NCI-H2107 treated with DMSO at 0.1 percent for 48 hours (cell line): ENCODE data around the gene PLEKHH2.
"Not testable (repeated sequence)": the region's sequence is repeated elsewhere in the genome, so short reads cannot be mapped to it uniquely, and the experiment has no call there.

ENCODE experiments used
- DNase-seq: peaks from one replicate; lab custom pipeline; 2025; ENCODE audit not compliant: unreplicated experiment; lab: John Stamatoyannopoulos, UW

Gene PLEKHH2

DNA sequence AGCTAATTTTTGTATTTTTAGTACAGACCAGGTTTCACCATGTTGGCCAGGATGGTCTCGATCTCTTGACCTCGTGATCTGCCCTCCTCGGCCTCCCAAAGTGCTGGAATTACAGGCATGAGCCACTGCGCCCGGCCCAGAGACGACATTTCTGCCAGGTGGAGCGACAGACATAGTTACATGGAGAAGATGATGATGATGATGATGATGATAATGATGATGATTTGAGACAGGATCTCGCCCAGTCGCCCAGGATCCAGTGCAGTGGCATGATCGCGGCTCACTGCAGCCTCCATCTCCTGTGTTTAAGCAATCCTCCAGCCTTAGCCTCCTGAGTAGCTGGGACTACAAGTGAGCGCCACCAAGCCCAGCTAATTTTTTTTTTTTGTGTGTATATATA is 907 bp upstream of the PLEKHH2 start:
- DNase-seq: not testable (repeated sequence)

DNA sequence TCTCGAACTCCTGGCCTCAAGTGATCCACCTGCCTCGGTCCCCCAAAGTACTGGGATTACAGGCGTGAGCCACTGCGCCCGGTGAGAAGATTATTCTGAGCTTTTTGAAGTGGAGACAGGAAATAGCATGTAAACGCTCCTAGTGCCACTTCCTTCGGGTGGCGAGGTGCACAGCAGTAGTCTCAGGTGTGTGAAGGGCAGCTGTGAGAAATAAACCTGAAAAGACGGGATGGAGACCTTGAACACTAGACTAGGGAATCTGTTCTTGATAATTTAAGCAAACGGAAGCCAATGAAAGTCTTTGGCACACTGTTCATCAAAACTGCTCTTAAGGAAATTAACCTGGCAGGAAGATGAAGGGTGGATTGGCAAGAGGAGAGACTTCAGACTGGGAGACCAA is 439 bp upstream of the PLEKHH2 start:
- no peak for DNase-seq

DNA sequence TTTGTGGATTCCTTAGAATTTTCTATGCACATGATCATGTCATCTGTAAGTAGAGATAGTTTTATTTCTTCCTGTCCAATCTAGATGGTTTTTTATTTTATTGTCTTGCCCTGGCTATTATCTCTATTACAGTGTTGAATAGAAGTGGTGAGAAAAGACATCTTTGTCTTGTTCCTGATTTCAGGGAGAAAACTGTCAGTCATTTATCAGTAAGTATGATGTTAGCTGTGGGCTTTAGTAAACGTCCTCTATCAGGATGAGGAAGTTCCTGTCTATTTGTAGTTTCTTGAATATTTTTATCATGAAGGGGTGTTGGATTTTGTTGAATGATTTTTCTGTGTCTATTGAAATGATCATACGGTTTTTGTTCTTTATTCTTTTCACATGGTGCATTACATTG is 5.3 kb downstream of the PLEKHH2 start:
- no peak for DNase-seq

DNA sequence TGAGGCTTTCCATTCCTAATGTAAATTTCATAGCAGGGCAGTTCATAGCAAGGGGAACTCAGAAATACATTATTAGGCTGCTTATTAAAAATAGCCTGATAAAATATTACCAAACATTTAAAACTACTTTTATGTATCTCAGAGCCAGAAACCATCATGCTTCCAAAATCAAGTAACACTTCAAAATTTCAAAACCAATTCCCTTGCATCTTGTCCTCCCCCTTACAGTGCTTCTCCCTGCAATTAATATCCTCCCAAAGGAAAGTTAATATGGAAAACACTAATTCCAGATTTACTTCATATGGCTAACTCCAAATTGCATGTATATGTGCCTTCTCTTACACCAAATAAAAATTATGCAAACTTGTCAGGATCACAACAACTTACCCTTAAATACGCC is 6.6 kb downstream of the PLEKHH2 start:
- no peak for DNase-seq

DNA sequence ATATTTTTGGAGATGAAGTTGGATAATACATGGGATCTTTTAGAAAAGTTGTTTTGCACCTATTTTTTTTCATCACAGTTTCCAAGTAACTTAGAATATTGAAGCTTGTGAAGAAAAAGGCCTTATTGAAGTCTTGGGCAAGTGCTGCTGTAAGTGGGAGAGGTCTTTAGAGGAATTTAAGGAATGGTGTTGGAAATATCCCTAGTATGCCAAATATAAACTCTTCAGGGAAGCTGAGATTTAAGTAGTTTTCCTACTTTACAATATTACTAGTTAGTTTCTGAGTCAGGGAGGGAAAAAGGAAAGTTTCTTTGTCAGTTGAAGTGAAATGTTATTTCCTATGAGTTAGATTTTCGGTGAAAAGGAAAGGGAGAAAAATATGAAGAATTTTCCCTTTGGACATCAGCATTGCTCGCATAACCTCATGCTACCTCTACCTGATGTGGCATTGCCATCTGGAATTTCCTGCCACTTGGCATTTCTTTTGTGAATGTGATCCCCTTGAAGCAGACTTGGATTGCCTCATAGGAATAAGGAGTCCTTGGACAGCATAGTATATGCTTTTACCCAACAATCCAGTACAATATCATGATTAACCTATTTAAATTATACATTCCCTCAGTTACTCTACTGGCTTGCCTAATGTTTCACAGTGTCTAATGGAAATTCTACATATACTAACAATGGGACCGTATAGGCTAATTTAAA is 12.1 kb downstream of the PLEKHH2 start:
- no peak for DNase-seq

DNA sequence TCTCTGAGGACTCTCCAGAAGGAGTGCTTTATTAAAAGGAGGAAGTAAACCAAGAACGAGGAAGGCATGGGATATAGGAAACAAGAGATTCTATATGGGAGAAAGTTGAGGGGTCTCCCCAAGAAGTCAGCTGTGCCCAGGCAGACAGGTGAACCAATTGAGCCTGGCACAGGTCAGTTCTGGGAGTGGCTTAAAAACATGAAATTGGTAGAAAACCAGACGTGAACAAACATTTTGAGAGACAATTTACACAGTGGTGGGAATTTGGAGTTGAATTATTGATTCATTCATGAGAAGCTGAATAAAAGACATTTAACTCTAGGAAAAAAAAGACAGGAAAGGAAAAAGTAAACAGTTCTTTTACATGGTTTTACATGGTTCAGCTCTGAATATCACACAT is 16.4 kb downstream of the PLEKHH2 start:
- no peak for DNase-seq

DNA sequence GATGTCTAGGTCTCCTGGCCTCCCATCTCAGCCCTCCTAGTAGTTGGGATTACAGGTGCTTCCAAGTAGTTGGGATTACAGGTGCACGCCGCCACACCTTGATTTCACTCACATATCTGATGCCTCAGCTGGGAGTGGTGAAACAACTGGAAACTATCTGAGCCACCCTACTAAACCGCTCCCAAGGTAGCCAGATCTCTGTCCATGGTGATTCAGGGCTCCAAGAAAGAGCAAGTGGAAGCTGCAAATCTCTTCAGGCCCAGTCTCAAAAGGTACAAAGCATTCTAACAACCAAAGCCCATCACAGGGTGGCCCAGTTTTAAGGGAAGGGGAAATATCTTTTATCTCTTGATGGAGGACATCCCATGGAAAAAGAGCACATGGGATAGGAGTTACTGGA is 20.2 kb downstream of the PLEKHH2 start:
- DNase-seq: no peak

DNA sequence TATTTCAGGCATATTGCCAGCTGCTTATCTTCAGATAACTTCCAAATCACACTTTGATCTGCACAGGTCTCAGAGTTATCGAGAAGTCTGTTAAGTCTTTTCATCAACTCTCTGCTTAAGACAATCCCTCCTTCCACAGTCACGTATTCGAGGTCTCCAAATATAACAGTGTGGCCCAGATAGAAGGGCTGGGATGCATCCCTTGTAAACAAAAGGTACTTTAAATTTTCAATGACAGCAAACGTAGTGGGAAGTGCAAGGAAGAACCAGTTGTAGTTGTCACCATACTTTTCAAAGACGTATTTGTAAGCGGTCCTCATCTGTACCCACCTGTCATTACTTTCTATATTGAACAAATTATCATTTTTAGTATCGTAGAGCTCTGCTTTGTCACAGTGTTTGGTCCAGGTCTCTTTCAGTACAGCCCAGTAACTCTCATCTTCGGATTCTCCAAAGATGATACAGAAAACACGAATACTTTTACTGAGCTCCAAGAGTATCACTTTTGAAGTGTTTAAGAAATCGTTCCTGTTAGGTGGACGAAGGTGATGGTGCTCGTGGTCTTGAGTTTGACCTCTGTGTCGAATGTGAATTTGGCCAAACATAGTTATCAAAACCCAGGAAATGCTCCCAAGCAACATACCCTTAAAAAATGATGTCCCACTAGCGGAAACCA is 38.7 kb downstream of the PLEKHH2 start:
- DNase-seq: no peak

DNA sequence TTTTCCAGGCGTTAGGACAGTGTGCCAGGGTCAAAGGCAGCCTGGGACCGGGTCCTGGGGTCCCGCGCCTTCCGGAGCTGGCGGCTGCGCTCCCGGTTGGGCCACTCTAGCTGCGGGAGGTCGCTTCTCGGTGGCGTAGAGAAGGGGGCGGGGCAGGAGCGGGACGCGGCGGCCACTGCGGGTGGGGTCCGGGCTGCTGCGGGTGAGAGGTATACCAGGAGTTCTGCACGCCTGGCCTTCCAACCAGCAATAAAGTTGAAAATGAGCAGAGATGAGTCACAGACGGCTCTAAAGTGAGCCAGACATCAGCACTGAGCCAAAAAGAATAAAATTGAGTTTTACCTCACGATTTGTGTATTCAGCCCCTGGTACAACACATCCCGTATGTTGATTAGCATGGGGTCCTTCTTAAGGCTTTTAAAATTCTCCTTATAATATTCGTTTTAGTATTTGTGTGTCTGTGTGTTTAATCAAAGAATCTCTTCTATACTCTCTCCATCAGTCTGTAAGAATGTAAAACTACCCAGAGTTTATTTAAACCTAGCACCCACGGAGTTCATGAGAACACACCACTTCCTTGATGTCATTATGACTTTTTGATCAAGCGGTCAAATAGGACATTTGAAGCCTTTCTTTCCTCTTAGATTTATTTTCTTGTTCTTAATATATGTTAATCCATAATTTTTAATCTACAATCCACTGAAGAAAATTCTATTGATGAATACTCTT is 39.4 kb downstream of the PLEKHH2 start, which contains the start of gene C1GALT1C1L:
Gene C1GALT1C1L, minus strand, starts transcription at position 108 of the 729 bp plus-strand sequence. Its CDS starts 107 bp downstream, at position 1.
- DNase-seq: no peak

DNA sequence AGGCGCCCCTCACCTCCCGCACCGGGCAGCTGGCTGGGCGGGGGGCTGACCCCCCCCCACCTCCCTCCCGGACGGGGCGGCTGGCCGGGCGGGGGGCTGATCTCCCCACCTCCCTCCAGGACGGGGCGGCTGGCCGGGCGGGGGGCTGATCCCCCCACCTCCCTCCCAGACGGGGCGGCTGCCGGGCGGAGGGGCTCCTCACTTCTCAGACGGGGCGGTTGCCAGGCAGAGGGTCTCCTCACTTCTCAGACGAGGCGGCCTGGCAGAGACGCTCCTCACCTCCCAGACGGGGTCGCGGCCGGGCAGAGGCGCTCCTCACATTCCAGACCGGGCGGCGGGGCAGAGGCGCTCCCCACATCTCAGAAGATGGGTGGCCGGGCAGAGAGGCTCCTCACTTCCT is 40.7 kb downstream of the PLEKHH2 start:
- DNase-seq: not testable (repeated sequence)

DNA sequence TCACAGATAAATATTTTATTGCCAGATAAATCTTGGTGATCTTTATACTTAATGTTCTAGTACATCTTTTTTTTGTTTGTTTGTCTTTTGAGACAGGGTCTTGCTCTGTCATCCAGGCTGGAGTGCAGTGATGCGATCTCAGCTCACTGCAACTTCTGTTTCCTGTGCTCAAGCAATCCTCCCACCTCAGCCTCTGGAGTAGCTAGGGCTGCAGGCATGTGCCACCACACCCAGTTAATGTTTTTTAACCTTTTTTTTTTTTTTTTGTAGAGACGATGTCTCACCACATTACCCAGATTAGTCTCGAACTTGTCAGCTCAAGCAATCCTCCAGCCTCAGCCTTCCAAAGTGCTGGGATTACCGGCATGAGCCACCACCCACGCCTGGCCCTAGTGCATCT is 48.3 kb downstream of the PLEKHH2 start:
- no peak for DNase-seq

DNA sequence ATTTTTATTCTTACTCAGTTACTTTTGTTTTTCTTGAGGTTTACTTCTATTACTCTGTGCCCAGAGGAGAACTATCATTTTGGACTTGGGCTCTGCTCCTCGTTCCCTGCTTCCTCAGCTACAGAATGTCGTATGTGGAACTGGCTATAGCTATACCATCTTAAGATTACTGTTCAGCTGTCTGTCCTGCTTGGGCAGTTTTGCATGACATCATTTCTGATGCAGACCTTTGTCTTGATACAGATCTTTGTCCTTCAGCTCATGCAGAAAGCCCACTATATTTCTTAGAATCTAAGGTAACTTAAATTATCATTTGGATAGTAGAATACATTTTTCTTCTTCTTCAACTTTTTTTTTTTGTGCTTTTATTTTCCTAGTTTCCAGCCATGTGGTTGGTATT is 52.9 kb downstream of the PLEKHH2 start:
- no peak for DNase-seq

DNA sequence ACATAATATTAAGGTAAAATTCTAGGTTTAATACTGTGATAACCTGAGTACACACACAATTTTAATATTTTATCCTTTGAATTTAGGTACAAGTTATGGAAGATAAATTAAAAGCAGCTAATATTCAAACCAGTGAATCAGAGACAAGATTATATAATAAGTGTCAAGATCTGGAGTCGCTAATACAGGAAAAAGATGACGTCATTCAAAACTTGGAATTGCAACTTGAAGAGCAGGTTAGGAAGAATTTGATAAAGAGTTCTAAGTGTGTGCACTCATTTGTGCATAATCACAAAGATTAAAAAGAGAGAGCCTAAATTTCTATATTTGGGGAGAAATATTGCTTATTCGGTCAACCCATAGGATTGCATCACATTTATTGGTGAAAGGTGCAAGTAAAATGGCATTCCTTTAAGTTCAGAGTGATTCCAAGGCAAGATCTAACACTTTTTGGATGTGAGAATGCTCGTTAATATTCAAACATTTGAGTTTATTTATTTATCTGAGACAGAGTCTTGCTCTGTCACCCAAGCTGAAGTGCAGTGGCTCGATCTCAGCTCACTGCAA is 55.5 kb downstream of the PLEKHH2 start:
- no peak for DNase-seq

DNA sequence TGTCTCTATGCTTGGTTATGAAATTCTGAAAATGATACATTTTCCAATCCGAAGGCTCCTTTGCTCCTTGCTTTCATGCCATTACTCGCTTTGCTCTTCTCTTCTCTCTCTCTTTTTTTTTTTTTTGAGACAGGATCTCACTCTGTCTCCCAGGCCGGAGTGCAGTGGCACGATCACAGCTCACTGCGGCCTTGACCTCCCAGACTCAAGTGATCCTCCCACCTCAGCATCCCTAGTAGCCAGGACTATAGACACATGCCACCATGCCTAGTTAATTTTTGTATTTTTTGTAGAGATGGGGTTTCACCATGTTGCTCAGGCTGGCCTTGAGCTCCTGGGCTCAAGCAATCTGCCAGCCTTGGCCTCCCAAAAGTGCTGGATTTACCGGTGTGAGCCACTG is 61.1 kb downstream of the PLEKHH2 start:
- not testable (repeated sequence) for DNase-seq

DNA sequence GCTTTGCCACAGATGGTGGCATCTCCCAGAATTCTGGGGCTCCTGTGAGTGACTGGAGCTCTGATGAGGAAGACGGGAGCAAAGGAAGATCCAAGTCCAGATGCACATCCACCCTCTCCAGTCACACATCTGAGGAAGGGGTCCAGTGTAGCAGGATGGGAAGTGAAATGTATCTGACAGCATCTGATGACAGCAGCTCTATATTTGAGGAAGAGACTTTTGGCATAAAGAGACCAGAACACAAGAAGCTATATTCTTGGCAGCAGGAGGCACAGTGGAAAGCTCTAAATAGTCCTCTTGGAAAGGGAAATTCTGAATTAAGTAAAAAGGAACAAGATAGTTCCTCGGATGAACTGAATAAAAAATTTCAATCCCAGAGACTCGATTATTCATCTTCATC is 62.7 kb downstream of the PLEKHH2 start:
- no peak for DNase-seq

DNA sequence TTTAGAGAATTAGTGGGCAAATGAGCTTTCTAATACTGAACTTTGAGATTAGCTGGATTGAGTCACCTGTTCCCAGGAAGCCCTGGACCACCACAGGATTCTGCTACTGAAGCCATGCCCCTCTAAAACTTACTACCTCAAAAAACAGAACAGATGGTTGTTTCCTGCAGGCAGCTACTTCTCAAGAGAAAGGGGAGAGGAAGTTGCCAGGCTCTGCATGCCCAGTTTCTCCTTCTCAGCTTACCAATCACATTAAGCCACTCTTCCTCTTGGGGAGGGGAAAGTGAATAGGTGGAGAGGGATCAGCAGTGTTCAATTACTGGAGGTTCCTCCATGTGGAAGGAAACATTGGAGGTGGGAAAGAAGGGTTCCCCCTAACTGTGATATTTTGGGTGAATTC is 64.1 kb downstream of the PLEKHH2 start:
- DNase-seq: no peak

DNA sequence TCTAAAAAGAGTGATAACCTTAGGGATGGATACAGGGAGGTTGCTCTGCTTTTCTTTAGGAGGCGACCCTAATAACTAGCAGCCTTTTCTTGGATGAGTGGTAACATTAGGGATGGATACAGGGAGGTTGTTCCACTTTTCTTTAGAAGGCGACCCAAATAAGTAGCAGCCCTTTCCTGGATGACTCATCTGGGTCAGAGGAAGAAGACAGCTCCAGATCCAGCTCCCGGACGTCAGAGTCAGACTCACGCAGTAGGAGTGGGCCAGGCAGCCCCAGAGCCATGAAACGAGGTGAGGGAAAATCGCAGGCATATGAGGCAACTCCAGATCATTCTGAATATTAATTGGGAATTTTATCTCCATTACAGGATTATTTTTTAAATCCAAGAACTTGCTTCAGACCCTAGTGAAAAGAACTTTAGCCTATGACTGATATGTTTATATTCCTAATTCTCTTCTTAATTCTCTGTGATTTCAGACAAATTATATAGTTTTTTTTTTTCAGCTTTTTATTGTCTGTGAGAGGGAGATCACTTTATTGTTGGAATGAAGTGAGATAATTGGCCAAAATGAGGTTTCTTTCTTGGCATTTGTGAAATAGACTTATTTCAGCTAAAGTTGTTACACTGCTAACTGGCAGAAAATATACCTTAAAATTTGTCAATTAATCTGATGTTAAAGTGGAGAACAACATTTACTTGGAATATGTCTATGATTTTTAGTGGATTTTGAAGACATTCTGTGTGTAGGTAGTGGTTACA is 70.4 kb downstream of the PLEKHH2 start:
- DNase-seq: no peak

DNA sequence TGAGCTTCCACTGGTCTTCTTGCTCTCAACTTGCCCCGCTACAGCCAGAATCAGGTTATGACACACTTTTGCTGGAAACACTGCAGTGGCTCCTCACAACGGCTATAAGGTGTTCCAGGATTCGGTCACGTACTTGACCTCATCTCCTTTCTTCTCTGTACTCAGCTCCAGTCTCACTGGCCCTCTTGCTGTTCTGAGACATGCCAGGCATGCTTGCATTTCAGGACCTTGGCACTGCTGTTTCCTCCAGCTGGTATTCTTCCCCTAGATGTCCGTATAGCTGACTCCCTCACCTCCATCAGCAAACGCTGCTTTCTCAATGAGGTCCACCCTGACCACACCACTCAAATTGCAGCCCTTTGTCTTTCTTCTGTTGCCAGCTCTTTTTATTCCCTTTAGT is 71.1 kb downstream of the PLEKHH2 start:
- DNase-seq: no peak

DNA sequence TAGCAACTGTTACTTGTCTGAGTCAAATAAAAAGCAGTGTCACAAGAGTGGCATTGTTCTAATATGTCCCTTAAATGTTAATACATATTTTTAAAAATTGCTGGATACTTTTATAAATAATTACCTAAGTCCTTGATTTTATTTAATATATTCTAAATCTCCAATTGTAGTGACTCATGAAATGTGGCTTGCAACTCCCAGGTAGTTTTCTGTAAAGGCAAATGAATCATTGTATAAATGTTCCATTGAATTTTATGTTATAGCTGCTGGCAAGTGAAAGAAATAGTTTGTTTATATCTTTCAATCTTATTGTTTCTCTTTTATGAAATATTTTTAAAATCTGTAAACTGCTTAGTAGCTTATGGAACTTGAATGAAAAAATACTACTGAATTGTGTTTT is 71.8 kb downstream of the PLEKHH2 start:
- no peak for DNase-seq

DNA sequence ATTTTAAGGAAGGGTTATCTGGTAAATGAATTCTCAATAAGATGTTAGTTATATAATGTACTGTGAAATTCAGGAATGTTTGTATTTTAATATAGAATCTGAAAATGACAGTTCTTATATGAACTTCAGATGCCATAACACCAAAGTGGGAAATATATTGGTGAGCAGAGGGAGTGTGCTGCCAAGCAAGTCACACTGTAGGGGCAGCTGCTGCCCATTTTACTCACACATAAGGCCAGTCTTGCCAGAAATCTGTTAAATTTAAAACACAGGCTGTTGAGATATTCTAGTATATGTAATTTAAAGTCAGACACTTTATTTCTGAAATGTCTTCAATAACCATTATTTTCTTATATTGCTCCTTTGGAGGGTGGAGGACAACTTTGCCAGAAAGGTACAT is 73.8 kb downstream of the PLEKHH2 start:
- no peak for DNase-seq

DNA sequence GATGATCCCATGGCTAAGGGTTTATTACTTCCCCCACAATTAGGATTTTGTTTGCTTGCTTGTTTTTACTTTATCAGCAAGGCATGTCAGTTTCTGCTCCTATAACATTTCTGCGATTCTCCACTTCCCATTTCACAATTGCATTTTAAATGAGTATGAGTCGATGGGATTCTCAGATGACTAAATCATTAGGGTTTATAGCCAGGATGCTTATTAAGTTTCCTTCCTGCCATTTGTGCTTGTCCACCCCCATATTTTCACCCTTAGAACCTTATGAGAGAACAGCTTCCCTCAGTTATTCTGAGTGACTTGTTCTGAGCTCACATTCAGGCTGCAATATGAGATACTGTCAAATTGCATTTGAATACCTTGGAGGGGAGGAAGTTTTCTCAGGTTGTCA is 77.1 kb downstream of the PLEKHH2 start:
- DNase-seq: no peak
